GM12878 (cell line): Measurements from ENCODE around the gene FOXP1. TPM values are rescaled to one million over a fixed set of nuclear protein-coding genes. Genes with fewer than 3 reads are reported as not detected.

ENCODE experiments used
- ATAC-seq: fragments of 200-7000 bp; cut with Tn5 transposase; 3 replicates; pipeline ENCODE4 v1.9.1; 2020; ENCODE audit warnings: mild to moderate bottlenecking, moderate library complexity
- BruUV-seq: library from RNA; stranded (reverse); fragments of 400-500 nt; replicated peaks from 2 replicates; lab custom pipeline; 2021; lab: Mats Ljungman, UMichigan
- CTCF ChIA-PET: fragments of 300-600 bp; sonication (Branson Sonifier 250); formaldehyde crosslinking; extraction: SDS; loops from one replicate; lab custom pipeline; 2021; ENCODE audit warnings: inconsistent platforms; lab: Yijun Ruan, JAX
- POLR2A ChIA-PET: fragments of 350-600 bp; formaldehyde crosslinking; extraction: SDS; loops from one replicate; lab custom pipeline; 2021; ENCODE audit warnings: inconsistent platforms; lab: Charles Lee
- RAD21 ChIA-PET: fragments of 300-600 bp; sonication (Branson Sonifier 250); formaldehyde crosslinking; loops from one replicate; lab custom pipeline; 2023; ENCODE audit warnings: antibody characterized with exemption; ENCODE audit not compliant: unreplicated experiment; lab: Charles Lee
- SMC1A ChIA-PET: fragments of 300-600 bp; sonication (Branson Sonifier 250); formaldehyde crosslinking; loops from one replicate; lab custom pipeline; 2023; ENCODE audit not compliant: unreplicated experiment, uncharacterized antibody; lab: Charles Lee
- DNase-seq: peaks from one replicate; pipeline ENCODE4 v3.0.0-alpha.2; 2011; ENCODE audit warnings: low read depth, low spot score
- FAIRE-seq: peaks from 3 replicates; lab custom pipeline; 2011; peaks lifted over from hg19 to GRCh38; lab: Jason Lieb, UNC
- H2AFZ ChIP-seq: 2 replicates; pipeline ENCODE4 v1.6.0; 2011; ENCODE audit warnings: low read depth, low read length, control low read depth; ENCODE audit not compliant: control insufficient read depth
- H3K27ac ChIP-seq: 2 replicates; pipeline ENCODE4 v1.5.1; 2011; ENCODE audit warnings: control low read depth; ENCODE audit not compliant: control insufficient read depth, insufficient read depth
- H3K27me3 ChIP-seq, 2 experiments: replicated peaks in 1 of 2; 2 replicates each; pipeline versions ENCODE4 v1.6.0 to v1.6.1; 2011; ENCODE audit warnings: low read length in 1 of 2; ENCODE audit not compliant: control insufficient read depth in 2 of 2, insufficient read depth in 2 of 2
- H3K36me3 ChIP-seq, 2 experiments: 2 replicates each; pipeline ENCODE4 v1.5.1; 2011; ENCODE audit warnings: low read length in 1 of 2; ENCODE audit not compliant: control insufficient read depth in 2 of 2, insufficient read depth in 2 of 2
- H3K4me1 ChIP-seq: 2 replicates; pipeline ENCODE4 v1.6.1; 2011; ENCODE audit warnings: mild to moderate bottlenecking, low read length, moderate library complexity, mixed read lengths; ENCODE audit not compliant: control insufficient read depth, insufficient read depth
- H3K4me2 ChIP-seq: 2 replicates; pipeline ENCODE4 v1.6.0; 2011; ENCODE audit warnings: control low read depth; ENCODE audit not compliant: control insufficient read depth, insufficient read depth
- H3K4me3 ChIP-seq: fragments of 200-600 bp; sonication (generic); 2 replicates; pipeline ENCODE4 v1.5.1; 2016
- H3K79me2 ChIP-seq: 2 replicates; pipeline ENCODE4 v1.6.0; 2011; ENCODE audit warnings: low read length; ENCODE audit not compliant: control insufficient read depth, insufficient read depth
- H3K9ac ChIP-seq: 2 replicates; pipeline ENCODE4 v1.8.0; 2011; ENCODE audit warnings: low read length, control low read depth, mixed read lengths; ENCODE audit not compliant: control insufficient read depth, insufficient read depth
- H3K9me3 ChIP-seq: replicated peaks from 3 replicates; pipeline ENCODE4 v1.5.1; 2011; ENCODE audit warnings: mild to moderate bottlenecking, low read length; ENCODE audit not compliant: control insufficient read depth, insufficient read depth
- H4K20me1 ChIP-seq: 2 replicates; pipeline ENCODE4 v1.6.0; 2011; ENCODE audit not compliant: control insufficient read depth, insufficient read depth
- BCL11A ChIP-seq: IDR thresholded peaks from 2 replicates; pipeline ENCODE4 v1.6.1; 2011; ENCODE audit warnings: low read depth, low read length
- CBFB ChIP-seq: IDR thresholded peaks from 2 replicates; pipeline ENCODE4 v1.6.1; 2016; ENCODE audit warnings: antibody characterized with exemption, low read depth
- CHD1 ChIP-seq: IDR thresholded peaks from 2 replicates; pipeline ENCODE4 v1.6.1; 2012; ENCODE audit warnings: low read depth, low read length, improper control_type of control experiment
- CHD4 ChIP-seq: fragments of 200-600 bp; sonication (generic); IDR thresholded peaks from 2 replicates; pipeline ENCODE4 v1.6.1; 2016; ENCODE audit warnings: mild to moderate bottlenecking
- GATAD2B ChIP-seq: fragments of 450-650 bp; conservative IDR thresholded peaks from 2 replicates; pipeline ENCODE4 v1.6.1; 2017; ENCODE audit warnings: low read depth, mild to moderate bottlenecking, moderate library complexity
- KDM1A ChIP-seq: fragments of 200-600 bp; sonication (generic); IDR thresholded peaks from 2 replicates; pipeline ENCODE4 v1.6.1; 2016; ENCODE audit warnings: borderline replicate concordance
- SPI1 ChIP-seq: IDR thresholded peaks from 2 replicates; pipeline ENCODE4 v1.6.1; 2011; ENCODE audit warnings: low read depth, mild to moderate bottlenecking, low read length, moderate library complexity, borderline replicate concordance; ENCODE audit not compliant: insufficient read depth
- SREBF2 ChIP-seq: IDR thresholded peaks from 2 replicates; pipeline ENCODE4 v1.6.1; 2012; ENCODE audit warnings: mild to moderate bottlenecking, low read length
- TCF12 ChIP-seq: IDR thresholded peaks from 2 replicates; pipeline ENCODE4 v1.6.1; 2011; ENCODE audit warnings: low read depth, mild to moderate bottlenecking, low read length
- WRNIP1 ChIP-seq: IDR thresholded peaks from 2 replicates; pipeline ENCODE4 v1.6.1; 2011; ENCODE audit warnings: low read depth, low read length, improper control_type of control experiment, borderline replicate concordance
- ZBTB11 ChIP-seq: fragments of 450-650 bp; formaldehyde crosslinking; IDR thresholded peaks from 2 replicates; pipeline ENCODE4 v1.5.0; 2022; ENCODE audit warnings: mild to moderate bottlenecking, missing genetic modification characterization
- WGBS: methylation state at CpG from one replicate; pipeline ENCODE4 v1.1.6; 2016; ENCODE audit warnings: low lambda C conversion rate; ENCODE audit not compliant: insufficient replicate concordance, insufficient coverage; ENCODE audit errors: missing lambda C conversion rate; 5-methylcytosine and 5-hydroxymethylcytosine counted together
- in situ Hi-C: fragments of 300-500 bp; cut with MboI; formaldehyde crosslinking; loops from 9 replicates; pipeline ENCODE4 v1.14.3; 2018; ENCODE audit warnings: mixed read lengths
- intact Hi-C: fragments of 100-400 bp; cut with micrococcal nuclease; formaldehyde crosslinking; loops from one replicate; pipeline ENCODE4 v1.14.2; 2022; ENCODE audit not compliant: unreplicated experiment
- polyA plus RNA-seq, 11 experiments: library from polyadenylated mRNA; depleted of rRNA in 4 of 11; unstranded in 6 of 11; stranded (reverse) in 5 of 11; fragments of >200 nt; fragmentation: Nextera tagmentation in 4 of 11; fragmentation: Illumina TruSeq in 1 of 11; extraction: Ambion mirVana in 4 of 11; extraction: Trizol in 1 of 11; gene quantifications; 1 replicate in 1 of 11; 2 replicates in 10 of 11; pipeline versions ENCODE4 v1.2.1 to v1.2.3, GENCODE V29; 2011 to 2016; ENCODE audit warnings: inconsistent platforms in 2 of 11, missing spikeins in 2 of 11, low read depth in 1 of 11
- total RNA-seq, 4 experiments: library from RNA; depleted of rRNA in 3 of 4; stranded (reverse); fragments of >200 nt in 3 of 4; fragmentation: Illumina TruSeq in 1 of 4; extraction: Trizol in 1 of 4; gene quantifications; 2 replicates each; pipeline versions ENCODE4 v1.2.1 to v1.2.3, GENCODE V29; 2013 to 2021
- TF ChIP-seq, protein P1 (sequence below): fragments of 450-650 bp; IDR thresholded peaks from 2 replicates; pipeline ENCODE4 v1.6.1; 2017; ENCODE audit warnings: mild to moderate bottlenecking, moderate library complexity

The FOXP1 gene
- total and polyA plus RNA-seq, 10 of the 15 experiments (the other 5 are each of a cell fraction or from before 2014, with no cell fraction given) = 0.05 to 1.6 (median 0.20) TPM; not detected in 1

GRCh38 chr3:71429597-71429988 lies 153.9 kb downstream of the FOXP1 start:
- Histone ChIP-seq H3K36me3 (no peaks in the 10 kb centered on the region), H3K79me2 (no peaks in the 10 kb centered on the region), H3K27ac (no peak overlapping the region), H3K27me3 (peaks cover 0 to 4% of the 10 kb centered on the region in 2 experiments; a peak in 2 of 4 replicates), H3K9me3 (no peaks in the 10 kb centered on the region), H2AFZ (no peak overlapping the region), H4K20me1 (no peaks in the 10 kb centered on the region), H3K9ac (no peak overlapping the region), H3K4me2 (no peak overlapping the region), H3K4me3 (no peak overlapping the region), H3K4me1 (no peaks in the 10 kb centered on the region)
- RAD21 ChIA-PET = no interaction called here
- in situ Hi-C loops = no loop called here
- DNase-seq (no peak), ATAC-seq (no peak), FAIRE-seq (no peak)
- POLR2A ChIA-PET = no interaction called here
- no peak for TF ChIP-seq SPI1
- TF ChIP-seq CHD1 = no peak
- TF ChIP-seq BCL11A = no peak
- TF ChIP-seq WRNIP1 = no peak
- no peak for TF ChIP-seq TCF12
- no peak for TF ChIP-seq KDM1A
- no peak for TF ChIP-seq CBFB
- TF ChIP-seq GATAD2B = no peak
- TF ChIP-seq, protein P1, sequence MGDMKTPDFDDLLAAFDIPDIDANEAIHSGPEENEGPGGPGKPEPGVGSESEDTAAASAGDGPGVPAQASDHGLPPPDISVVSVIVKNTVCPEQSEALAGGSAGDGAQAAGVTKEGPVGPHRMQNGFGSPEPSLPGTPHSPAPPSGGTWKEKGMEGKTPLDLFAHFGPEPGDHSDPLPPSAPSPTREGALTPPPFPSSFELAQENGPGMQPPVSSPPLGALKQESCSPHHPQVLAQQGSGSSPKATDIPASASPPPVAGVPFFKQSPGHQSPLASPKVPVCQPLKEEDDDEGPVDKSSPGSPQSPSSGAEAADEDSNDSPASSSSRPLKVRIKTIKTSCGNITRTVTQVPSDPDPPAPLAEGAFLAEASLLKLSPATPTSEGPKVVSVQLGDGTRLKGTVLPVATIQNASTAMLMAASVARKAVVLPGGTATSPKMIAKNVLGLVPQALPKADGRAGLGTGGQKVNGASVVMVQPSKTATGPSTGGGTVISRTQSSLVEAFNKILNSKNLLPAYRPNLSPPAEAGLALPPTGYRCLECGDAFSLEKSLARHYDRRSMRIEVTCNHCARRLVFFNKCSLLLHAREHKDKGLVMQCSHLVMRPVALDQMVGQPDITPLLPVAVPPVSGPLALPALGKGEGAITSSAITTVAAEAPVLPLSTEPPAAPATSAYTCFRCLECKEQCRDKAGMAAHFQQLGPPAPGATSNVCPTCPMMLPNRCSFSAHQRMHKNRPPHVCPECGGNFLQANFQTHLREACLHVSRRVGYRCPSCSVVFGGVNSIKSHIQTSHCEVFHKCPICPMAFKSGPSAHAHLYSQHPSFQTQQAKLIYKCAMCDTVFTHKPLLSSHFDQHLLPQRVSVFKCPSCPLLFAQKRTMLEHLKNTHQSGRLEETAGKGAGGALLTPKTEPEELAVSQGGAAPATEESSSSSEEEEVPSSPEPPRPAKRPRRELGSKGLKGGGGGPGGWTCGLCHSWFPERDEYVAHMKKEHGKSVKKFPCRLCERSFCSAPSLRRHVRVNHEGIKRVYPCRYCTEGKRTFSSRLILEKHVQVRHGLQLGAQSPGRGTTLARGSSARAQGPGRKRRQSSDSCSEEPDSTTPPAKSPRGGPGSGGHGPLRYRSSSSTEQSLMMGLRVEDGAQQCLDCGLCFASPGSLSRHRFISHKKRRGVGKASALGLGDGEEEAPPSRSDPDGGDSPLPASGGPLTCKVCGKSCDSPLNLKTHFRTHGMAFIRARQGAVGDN = no peak
- no peak for TF ChIP-seq SREBF2
- TF ChIP-seq ZBTB11 = no peak
- no peak for TF ChIP-seq CHD4
- SMC1A ChIA-PET = interaction anchor here (1.1 kb wide), 1 partner anchor 11 kb away, joined by 3 read pairs; no protein-coding TSS in a partner anchor
- WGBS = 1% methylated on average over 5 of the region's 5 CpGs
- BruUV-seq = no TSS peak
- CTCF ChIA-PET = interaction anchor here (1.0 kb wide), 1 partner anchor 13 kb away, joined by 3 read pairs; no protein-coding TSS in a partner anchor
- intact Hi-C loops = no loop called here
